ENCODE results near the gene FBXL17. TPM values are rescaled to one million over a fixed set of nuclear protein-coding genes. Genes with fewer than 3 reads are reported as not detected.
"Not testable (repeated sequence)": the region's sequence is repeated elsewhere in the genome, so short reads cannot be mapped to it uniquely, and the experiment has no call there.

FBXL17 gene
- polyA plus RNA-seq, 1 of the 3 experiments (the other 2 are of a cell fraction) = 4.4 TPM

- H3K9ac ChIP-seq = no peak overlapping the region
- no peak overlapping the region for H3K27ac ChIP-seq (ENCODE audit: low read depth in 2 of 2, low read length in 1 of 2)
- TF ChIP-seq EP300 (IDR thresholded peaks at IDR 0.05; ENCODE audit: borderline replicate concordance in 1 of 2, low read depth in 1 of 2, low read length in 1 of 2) (no peak), SMC3 (IDR thresholded peaks at IDR 0.05; ENCODE audit: low read depth, low read length) (no peak), REST (IDR thresholded peaks at IDR 0.05; ENCODE audit: low read depth, low read length) (no peak), CHD2 (IDR thresholded peaks at IDR 0.05; ENCODE audit: low read length, partially characterized antibody) (no peak), SIN3A (IDR thresholded peaks at IDR 0.05; ENCODE audit: borderline replicate concordance, low read depth, low read length) (no peak), RCOR1 (IDR thresholded peaks at IDR 0.05; ENCODE audit: low read length) (no peak), RAD21 (IDR thresholded peaks at IDR 0.05; ENCODE audit: low read length) (no peak), IRF3 (IDR thresholded peaks at IDR 0.05; ENCODE audit: low read depth, low read length) (no peak), TCF12 (IDR thresholded peaks at IDR 0.05) (no peak), NRF1 (IDR thresholded peaks at IDR 0.05; ENCODE audit: low read depth, low read length) (no peak), TEAD4 (IDR thresholded peaks at IDR 0.05; ENCODE audit: borderline replicate concordance, insufficient read depth) (no peak), EZH2phosphoT487 (IDR thresholded peaks at IDR 0.05; ENCODE audit: borderline replicate concordance, low read depth) (no peak)
- TF ChIP-seq, protein P1, sequence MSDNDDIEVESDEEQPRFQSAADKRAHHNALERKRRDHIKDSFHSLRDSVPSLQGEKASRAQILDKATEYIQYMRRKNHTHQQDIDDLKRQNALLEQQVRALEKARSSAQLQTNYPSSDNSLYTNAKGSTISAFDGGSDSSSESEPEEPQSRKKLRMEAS (IDR thresholded peaks at IDR 0.05; ENCODE audit: low read depth) = no peak
- CTCF ChIA-PET = no interaction called here
- no peaks in the 10 kb centered on the region for H3K27me3 ChIP-seq (ENCODE audit: insufficient read depth)
- WGBS (ENCODE audit: low lambda C conversion rate) = 97% methylated on average over 2 of the region's 2 CpGs
- H3K4me1 ChIP-seq (ENCODE audit: control insufficient read depth in 1 of 2, insufficient read depth in 2 of 2, low read depth in 1 of 2, low read length in 1 of 2) = peaks cover 0 to 3% of the 10 kb centered on the region in 2 experiments; a peak in 2 of 4 replicates
- DNase-seq = no peak
- H3K9me2 ChIP-seq = no peaks in the 10 kb centered on the region
- no peak overlapping the region for H3K4me3 ChIP-seq (ENCODE audit: low read depth in 2 of 2, low read length in 1 of 2)
- H3K36me3 ChIP-seq (replicated peaks in 1 of 2; ENCODE audit: control insufficient read depth in 1 of 2, insufficient read depth in 2 of 2, low read length in 1 of 2) = no peaks in the 10 kb centered on the region
- no peak overlapping the region for H3K4me2 ChIP-seq
- POLR2A ChIA-PET = no interaction called here
- H3K9me3 ChIP-seq = no peaks in the 10 kb centered on the region
- H4K20me1 ChIP-seq (ENCODE audit: insufficient read depth) = no peaks in the 10 kb centered on the region
- H3F3A ChIP-seq (replicated peaks; ENCODE audit: insufficient read depth) = no peaks in the 10 kb centered on the region
- H3K79me2 ChIP-seq (ENCODE audit: insufficient read depth) = no peaks in the 10 kb centered on the region
- no peak overlapping the region for H2AFZ ChIP-seq (ENCODE audit: low read depth)
Observed at GRCh38 chr5:108167174-108167573, 214.7 kb downstream of the FBXL17 start.

DNA sequence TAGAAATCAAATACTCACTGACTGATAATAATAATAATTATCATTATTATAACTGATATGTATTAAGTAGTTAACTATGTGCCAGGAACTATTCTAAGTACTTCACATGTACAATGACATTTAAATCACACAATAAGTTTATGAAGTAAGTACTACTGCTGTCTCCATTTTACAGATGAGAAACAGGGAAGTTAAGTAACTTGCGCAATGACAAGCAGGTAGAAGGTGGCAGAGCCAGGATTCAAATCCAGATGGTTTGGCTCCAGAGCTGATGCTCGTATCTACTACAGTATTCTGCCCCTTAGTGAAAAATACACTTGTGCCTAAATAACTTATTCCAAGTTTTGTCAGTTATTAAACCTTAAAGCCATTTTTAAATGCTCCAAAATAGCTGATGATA lies 217.3 kb downstream of the FBXL17 start:
- H3K9ac ChIP-seq = no peak overlapping the region
- ChIA-PET CTCF (no interaction called here), POLR2A (no interaction called here)
- no peak overlapping the region for H3K4me3 ChIP-seq (ENCODE audit: low read depth in 2 of 2, low read length in 1 of 2)
- no peak overlapping the region for H2AFZ ChIP-seq (ENCODE audit: low read depth)
- H3K27me3 ChIP-seq (ENCODE audit: insufficient read depth) = no peaks in the 10 kb centered on the region
- no peaks in the 10 kb centered on the region for H3K79me2 ChIP-seq (ENCODE audit: insufficient read depth)
- H3K27ac ChIP-seq (ENCODE audit: low read depth in 2 of 2, low read length in 1 of 2) = no peak overlapping the region
- no peak overlapping the region for H3K4me2 ChIP-seq
- peaks cover 0 to 3% of the 10 kb centered on the region in 2 experiments; a peak in 2 of 4 replicates for H3K4me1 ChIP-seq (ENCODE audit: control insufficient read depth in 1 of 2, insufficient read depth in 2 of 2, low read depth in 1 of 2, low read length in 1 of 2)
- H3K9me2 ChIP-seq = no peaks in the 10 kb centered on the region
- H3K9me3 ChIP-seq = no peaks in the 10 kb centered on the region
- 91% methylated on average over 2 of the region's 2 CpGs for WGBS (ENCODE audit: low lambda C conversion rate)
- no peaks in the 10 kb centered on the region for H4K20me1 ChIP-seq (ENCODE audit: insufficient read depth)
- H3K36me3 ChIP-seq (replicated peaks in 1 of 2; ENCODE audit: control insufficient read depth in 1 of 2, insufficient read depth in 2 of 2, low read length in 1 of 2) = no peaks in the 10 kb centered on the region
- H3F3A ChIP-seq (replicated peaks; ENCODE audit: insufficient read depth) = no peaks in the 10 kb centered on the region
- TF ChIP-seq EP300 (IDR thresholded peaks at IDR 0.05; ENCODE audit: borderline replicate concordance in 1 of 2, low read depth in 1 of 2, low read length in 1 of 2) = no peak
- no peak for DNase-seq

GRCh38 chr5:108152854-108153253 lies 229.0 kb downstream of the FBXL17 start:
- H3K27ac ChIP-seq (ENCODE audit: low read depth in 2 of 2, low read length in 1 of 2); H3K9me3 ChIP-seq; H3F3A ChIP-seq (replicated peaks; ENCODE audit: insufficient read depth); H3K27me3 ChIP-seq (ENCODE audit: insufficient read depth); H2AFZ ChIP-seq (ENCODE audit: low read depth); H3K4me3 ChIP-seq (ENCODE audit: low read depth in 2 of 2, low read length in 1 of 2); H3K9me2 ChIP-seq; H4K20me1 ChIP-seq (ENCODE audit: insufficient read depth); H3K4me1 ChIP-seq (ENCODE audit: control insufficient read depth in 1 of 2, insufficient read depth in 2 of 2, low read depth in 1 of 2, low read length in 1 of 2); H3K4me2 ChIP-seq; H3K9ac ChIP-seq; H3K36me3 ChIP-seq (replicated peaks in 1 of 2; ENCODE audit: control insufficient read depth in 1 of 2, insufficient read depth in 2 of 2, low read length in 1 of 2); H3K79me2 ChIP-seq (ENCODE audit: insufficient read depth); POLR2A ChIA-PET; DNase-seq: not testable (repeated sequence)
- WGBS (ENCODE audit: low lambda C conversion rate) = 100% methylated on average over 1 of the region's 1 CpG
- CTCF ChIA-PET = interaction anchor here (0.7 kb wide), 1 partner anchor 193 kb away, joined by 3 read pairs; no protein-coding TSS in a partner anchor

Data from SK-N-SH (cell line).